ENCODE measurements around the gene SCT.
A peak's percentile ranks its signal among the peaks of the same experiment; 100 is the strongest.

SCT gene

GRCh38 chr11:587546-587945 lies 39.4 kb downstream of the SCT start:
- Histone ChIP-seq H3K9me3 (ENCODE audit: insufficient read depth, low read length) (no peaks in the 10 kb centered on the region), H3K9ac (ENCODE audit: insufficient read length, low read depth) (no peak overlapping the region), H3K36me3 (ENCODE audit: insufficient read depth, insufficient read length, low read length) (peaks cover 80% of the 10 kb centered on the region), H3K4me1 (ENCODE audit: insufficient read depth, insufficient read length) (peaks cover 5% of the 10 kb centered on the region), H3K27me3 (ENCODE audit: insufficient read depth, insufficient read length) (no peaks in the 10 kb centered on the region), H3K4me3 (ENCODE audit: insufficient read length, low read depth) (no peak overlapping the region)
- no peak for DNase-seq (ENCODE audit: low read depth, low spot score)
- TF ChIP-seq ZNF274 (IDR thresholded peaks at IDR 0.05; ENCODE audit: low read depth, low read length) (no peak), SUZ12 (IDR thresholded peaks at IDR 0.05; ENCODE audit: extremely low read depth, insufficient read depth, insufficient read length) (no peak), YY1 (IDR thresholded peaks at IDR 0.05; ENCODE audit: insufficient read depth, insufficient read length) (no peak)

DNA sequence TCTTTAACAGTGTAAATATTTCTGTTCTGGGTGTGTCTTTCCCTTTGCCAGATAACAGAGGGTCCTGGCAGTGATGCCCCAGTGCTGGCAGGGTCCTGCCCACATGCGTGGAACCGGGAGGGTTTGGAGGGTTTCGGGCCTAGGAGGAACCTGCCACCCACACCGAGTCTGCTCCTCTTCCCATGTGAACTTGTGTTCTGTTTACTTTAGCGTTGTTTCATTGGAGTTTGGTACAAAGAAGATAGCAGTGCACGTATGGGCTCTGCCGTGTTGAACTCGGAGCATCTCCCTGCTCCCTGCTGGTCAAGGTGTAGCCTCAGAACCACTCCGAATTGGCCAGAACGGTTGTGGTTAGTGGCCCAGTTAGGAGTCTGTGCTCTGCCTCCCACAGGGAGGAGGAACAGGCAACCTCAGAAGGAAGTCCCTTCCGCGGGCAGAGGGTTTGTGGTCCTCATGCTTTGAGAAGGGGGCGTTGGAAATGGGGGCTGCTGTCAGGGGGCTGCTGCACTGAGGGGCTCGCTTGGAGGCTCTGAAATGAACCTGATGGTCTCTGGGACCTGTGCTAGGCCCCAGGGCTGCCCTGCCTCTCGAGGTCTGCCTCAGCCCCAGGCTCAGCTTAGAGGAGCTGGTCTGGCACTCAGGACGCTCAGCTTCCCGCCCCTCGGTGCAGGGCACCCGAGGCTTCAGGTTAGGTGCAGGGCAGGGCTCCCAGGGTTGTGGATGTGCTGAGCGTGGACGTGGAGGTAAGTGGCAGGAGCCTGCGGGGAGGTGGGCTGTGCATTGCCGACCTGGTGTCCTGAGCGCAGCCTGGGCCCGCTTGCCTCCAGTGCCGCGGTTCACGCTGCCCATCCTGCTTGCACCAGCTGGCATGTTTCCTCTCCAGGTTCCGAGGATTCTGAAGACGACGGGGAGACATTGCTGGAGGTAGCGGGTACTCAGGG lies 40.3 kb downstream of the SCT start:
- TF ChIP-seq YY1 (IDR thresholded peaks at IDR 0.05; ENCODE audit: insufficient read depth, insufficient read length): no peak
- Histone ChIP-seq H3K9ac (ENCODE audit: insufficient read length, low read depth) (no peak overlapping the region), H3K4me1 (ENCODE audit: insufficient read depth, insufficient read length) (peaks cover 5% of the 10 kb centered on the region), H3K36me3 (ENCODE audit: insufficient read depth, insufficient read length, low read length) (peaks cover 80% of the 10 kb centered on the region), H3K4me3 (ENCODE audit: insufficient read length, low read depth) (no peak overlapping the region), H3K27me3 (ENCODE audit: insufficient read depth, insufficient read length) (no peaks in the 10 kb centered on the region), H3K9me3 (ENCODE audit: insufficient read depth, low read length) (no peaks in the 10 kb centered on the region)
- no peak for DNase-seq (ENCODE audit: low read depth, low spot score)

GRCh38 chr11:584287-584686 lies 42.7 kb downstream of the SCT start:
- Histone ChIP-seq H3K4me3 (ENCODE audit: insufficient read length, low read depth) (no peak overlapping the region), H3K9ac (ENCODE audit: insufficient read length, low read depth) (no peak overlapping the region), H3K27me3 (ENCODE audit: insufficient read depth, insufficient read length) (no peaks in the 10 kb centered on the region), H3K9me3 (ENCODE audit: insufficient read depth, low read length) (no peaks in the 10 kb centered on the region), H3K4me1 (ENCODE audit: insufficient read depth, insufficient read length) (peaks cover 12% of the 10 kb centered on the region), H3K36me3 (ENCODE audit: insufficient read depth, insufficient read length, low read length) (peaks cover 76% of the 10 kb centered on the region)
- no peak for DNase-seq (ENCODE audit: low read depth, low spot score)
- TF ChIP-seq SUZ12 (IDR thresholded peaks at IDR 0.05; ENCODE audit: extremely low read depth, insufficient read depth, insufficient read length): no peak
- TF ChIP-seq YY1 (IDR thresholded peaks at IDR 0.05; ENCODE audit: insufficient read depth, insufficient read length): no peak
- TF ChIP-seq ZNF274 (IDR thresholded peaks at IDR 0.05; ENCODE audit: low read depth, low read length): no peak

GRCh38 chr11:581752-582151 lies 45.2 kb downstream of the SCT start:
- H3K27me3 ChIP-seq (ENCODE audit: insufficient read depth, insufficient read length): no peaks in the 10 kb centered on the region
- peaks cover 24% of the 10 kb centered on the region for H3K4me1 ChIP-seq (ENCODE audit: insufficient read depth, insufficient read length)
- DNase-seq (ENCODE audit: low read depth, low spot score): no peak
- no peak overlapping the region for H3K9ac ChIP-seq (ENCODE audit: insufficient read length, low read depth)
- H3K36me3 ChIP-seq (ENCODE audit: insufficient read depth, insufficient read length, low read length): peaks cover 75% of the 10 kb centered on the region
- H3K9me3 ChIP-seq (ENCODE audit: insufficient read depth, low read length): no peaks in the 10 kb centered on the region
- H3K4me3 ChIP-seq (ENCODE audit: insufficient read length, low read depth): no peak overlapping the region
- TF ChIP-seq ZNF274 (IDR thresholded peaks at IDR 0.05; ENCODE audit: low read depth, low read length): no peak
- TF ChIP-seq SUZ12 (IDR thresholded peaks at IDR 0.05; ENCODE audit: extremely low read depth, insufficient read depth, insufficient read length): no peak
- no peak for TF ChIP-seq YY1 (IDR thresholded peaks at IDR 0.05; ENCODE audit: insufficient read depth, insufficient read length)

GRCh38 chr11:581342-581741 lies 45.6 kb downstream of the SCT start:
- Histone ChIP-seq H3K4me1 (ENCODE audit: insufficient read depth, insufficient read length) (peaks cover 21% of the 10 kb centered on the region), H3K4me3 (ENCODE audit: insufficient read length, low read depth) (no peak overlapping the region), H3K36me3 (ENCODE audit: insufficient read depth, insufficient read length, low read length) (peaks cover 71% of the 10 kb centered on the region), H3K27me3 (ENCODE audit: insufficient read depth, insufficient read length) (no peaks in the 10 kb centered on the region), H3K9me3 (ENCODE audit: insufficient read depth, low read length) (no peaks in the 10 kb centered on the region), H3K9ac (ENCODE audit: insufficient read length, low read depth) (no peak overlapping the region)
- TF ChIP-seq YY1 (IDR thresholded peaks at IDR 0.05; ENCODE audit: insufficient read depth, insufficient read length): no peak
- no peak for TF ChIP-seq SUZ12 (IDR thresholded peaks at IDR 0.05; ENCODE audit: extremely low read depth, insufficient read depth, insufficient read length)
- TF ChIP-seq ZNF274 (IDR thresholded peaks at IDR 0.05; ENCODE audit: low read depth, low read length): no peak
- no peak for DNase-seq (ENCODE audit: low read depth, low spot score)

DNA sequence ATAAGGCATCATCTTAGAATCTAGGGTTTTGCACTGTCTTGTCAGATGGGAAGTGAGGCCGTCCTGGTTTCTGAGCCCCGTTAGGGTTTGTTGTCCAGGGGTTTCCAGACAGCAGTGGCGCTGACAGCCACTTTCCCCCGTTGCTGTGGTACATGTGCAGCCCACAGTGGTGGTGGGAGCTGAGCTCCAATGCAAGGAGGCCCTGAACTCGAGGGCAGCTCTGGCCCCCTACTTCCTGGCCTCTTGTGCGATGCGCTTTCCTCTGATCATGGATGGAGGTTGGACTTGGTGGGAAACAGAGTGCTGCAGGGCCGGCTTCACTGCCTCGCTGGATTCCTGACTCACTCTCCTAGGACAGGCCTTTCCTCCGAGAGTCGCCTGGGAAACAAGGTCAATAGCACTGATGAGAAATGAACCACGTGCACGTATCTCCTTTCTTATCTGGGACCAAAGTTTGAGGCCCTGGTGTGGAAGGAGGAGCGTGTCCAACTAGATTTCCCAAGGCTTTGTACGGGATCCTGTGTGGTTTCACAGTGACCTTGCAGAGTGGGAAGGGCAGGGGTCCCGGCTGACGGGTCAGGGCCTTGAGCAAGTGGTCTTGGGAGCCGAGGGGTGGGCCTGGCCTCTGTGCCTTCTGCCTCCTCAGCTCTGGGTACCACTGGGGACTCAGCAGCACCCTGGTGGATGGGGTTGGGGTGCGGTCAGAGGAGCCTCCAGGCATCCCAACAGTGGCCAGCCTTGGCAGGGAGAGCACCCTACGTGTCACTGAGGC lies 47.0 kb downstream of the SCT start:
- no peak for DNase-seq (ENCODE audit: low read depth, low spot score)
- Histone ChIP-seq H3K27me3 (ENCODE audit: insufficient read depth, insufficient read length) (peaks cover 6% of the 10 kb centered on the region), H3K36me3 (ENCODE audit: insufficient read depth, insufficient read length, low read length) (peaks cover 67% of the 10 kb centered on the region), H3K4me1 (ENCODE audit: insufficient read depth, insufficient read length) (peaks cover 20% of the 10 kb centered on the region), H3K9me3 (ENCODE audit: insufficient read depth, low read length) (no peaks in the 10 kb centered on the region), H3K4me3 (ENCODE audit: insufficient read length, low read depth) (no peak overlapping the region), H3K9ac (ENCODE audit: insufficient read length, low read depth) (peak overlapping the region; percentile 42)
- TF ChIP-seq YY1 (IDR thresholded peaks at IDR 0.05; ENCODE audit: insufficient read depth, insufficient read length): no peak
- TF ChIP-seq ZNF274 (IDR thresholded peaks at IDR 0.05; ENCODE audit: low read depth, low read length): no peak
- no peak for TF ChIP-seq SUZ12 (IDR thresholded peaks at IDR 0.05; ENCODE audit: extremely low read depth, insufficient read depth, insufficient read length)

Measured in NT2/D1 (cell line).